ENCODE measurements around the gene TIAM1.

- TF ChIP-seq CTCF (conservative IDR thresholded peaks at IDR 0.05), result no peak
- TF ChIP-seq EZH2 (IDR thresholded peaks at IDR 0.05; ENCODE audit: low read depth), result no peak
Observed at GRCh38 chr21:31267644-31268043, 76.4 kb downstream of the TIAM1 start.

Data from PC-9 (cell line).